ENCODE results near the gene TMEFF1. TPM values are rescaled to one million over a fixed set of nuclear protein-coding genes. Genes with fewer than 3 reads are reported as not detected.

Gene TMEFF1
- total and polyA plus RNA-seq, 10 of the 15 experiments (the other 5 are each of a cell fraction or from before 2014, with no cell fraction given): 0.03 to 0.55 (median 0.11) TPM; not detected in 3

- ChIA-PET CTCF (interaction anchor here (1.4 to 4.2 kb wide), 2 partner anchors 12 to 124 kb away, joined by 4 to 25 read pairs; no protein-coding TSS in a partner anchor), POLR2A (no interaction called here), SMC1A (ENCODE audit: uncharacterized antibody, unreplicated experiment) (interaction anchor here (0.6 kb wide), 1 partner anchor 337 kb away, joined by 3 read pairs; no protein-coding TSS in a partner anchor), RAD21 (ENCODE audit: unreplicated experiment) (no interaction called here)
- BruUV-seq (replicated peaks): no TSS peak
- H3K4me2 ChIP-seq (ENCODE audit: control insufficient read depth, insufficient read depth): peak overlapping the region; percentile 39
- no peak overlapping the region for H3K27ac ChIP-seq (ENCODE audit: control insufficient read depth, insufficient read depth)
- 46% methylated on average over 2 of the region's 2 CpGs for WGBS (ENCODE audit: insufficient coverage, insufficient replicate concordance, low lambda C conversion rate, missing lambda C conversion rate)
- H3K36me3 ChIP-seq (ENCODE audit: control insufficient read depth in 2 of 2, insufficient read depth in 2 of 2, low read length in 1 of 2): no peaks in the 10 kb centered on the region
- no peaks in the 10 kb centered on the region for H3K27me3 ChIP-seq (replicated peaks in 1 of 2; ENCODE audit: control insufficient read depth in 2 of 2, insufficient read depth in 2 of 2, low read length in 1 of 2)
- no peaks in the 10 kb centered on the region for H3K9me3 ChIP-seq (replicated peaks; ENCODE audit: control insufficient read depth, insufficient read depth, low read length)
- H3K4me1 ChIP-seq (ENCODE audit: control insufficient read depth, insufficient read depth, low read length): peaks cover 14% of the 10 kb centered on the region
- TF ChIP-seq ZNF687 (IDR thresholded peaks at IDR 0.05) (no peak), BACH1 (IDR thresholded peaks at IDR 0.05; ENCODE audit: borderline replicate concordance) (no peak), RUNX3 (IDR thresholded peaks at IDR 0.05; ENCODE audit: low read length) (peak; percentile 51), RELB (IDR thresholded peaks at IDR 0.05; ENCODE audit: low read depth) (0 out of 2 replicates have a peak, but pooled peaks have one; percentile 15), NR2F1 (conservative IDR thresholded peaks at IDR 0.05) (peak; percentile 37; the same call in 1 of the 2 replicates), KLF5 (IDR thresholded peaks at IDR 0.05; ENCODE audit: partially characterized antibody) (no peak), FOS (IDR thresholded peaks at IDR 0.05; ENCODE audit: borderline replicate concordance, extremely low read depth, insufficient read length) (no peak), NR2C2 (IDR thresholded peaks at IDR 0.05; ENCODE audit: borderline replicate concordance, control insufficient read depth, insufficient read length, low read depth) (no peak)
- TF ChIP-seq, protein P1, sequence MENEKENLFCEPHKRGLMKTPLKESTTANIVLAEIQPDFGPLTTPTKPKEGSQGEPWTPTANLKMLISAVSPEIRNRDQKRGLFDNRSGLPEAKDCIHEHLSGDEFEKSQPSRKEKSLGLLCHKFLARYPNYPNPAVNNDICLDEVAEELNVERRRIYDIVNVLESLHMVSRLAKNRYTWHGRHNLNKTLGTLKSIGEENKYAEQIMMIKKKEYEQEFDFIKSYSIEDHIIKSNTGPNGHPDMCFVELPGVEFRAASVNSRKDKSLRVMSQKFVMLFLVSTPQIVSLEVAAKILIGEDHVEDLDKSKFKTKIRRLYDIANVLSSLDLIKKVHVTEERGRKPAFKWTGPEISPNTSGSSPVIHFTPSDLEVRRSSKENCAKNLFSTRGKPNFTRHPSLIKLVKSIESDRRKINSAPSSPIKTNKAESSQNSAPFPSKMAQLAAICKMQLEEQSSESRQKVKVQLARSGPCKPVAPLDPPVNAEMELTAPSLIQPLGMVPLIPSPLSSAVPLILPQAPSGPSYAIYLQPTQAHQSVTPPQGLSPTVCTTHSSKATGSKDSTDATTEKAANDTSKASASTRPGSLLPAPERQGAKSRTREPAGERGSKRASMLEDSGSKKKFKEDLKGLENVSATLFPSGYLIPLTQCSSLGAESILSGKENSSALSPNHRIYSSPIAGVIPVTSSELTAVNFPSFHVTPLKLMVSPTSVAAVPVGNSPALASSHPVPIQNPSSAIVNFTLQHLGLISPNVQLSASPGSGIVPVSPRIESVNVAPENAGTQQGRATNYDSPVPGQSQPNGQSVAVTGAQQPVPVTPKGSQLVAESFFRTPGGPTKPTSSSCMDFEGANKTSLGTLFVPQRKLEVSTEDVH (IDR thresholded peaks at IDR 0.05; ENCODE audit: low read depth, partially characterized antibody): no peak
- intact Hi-C loops (cut with micrococcal nuclease; ENCODE audit: unreplicated experiment): no loop called here
- no peak overlapping the region for H3K9ac ChIP-seq (ENCODE audit: control insufficient read depth, insufficient read depth, low read length)
- ATAC-seq: peak; percentile 75
- in situ Hi-C loops (cut with MboI): no loop called here
- peak; percentile 7 for FAIRE-seq
- H4K20me1 ChIP-seq (ENCODE audit: control insufficient read depth, insufficient read depth): no peaks in the 10 kb centered on the region
- DNase-seq (ENCODE audit: low read depth, low spot score): no peak
- 0 out of 2 replicates have a peak overlapping the region, but pooled peaks have one; percentile 3 for H3K4me3 ChIP-seq
- no peaks in the 10 kb centered on the region for H3K79me2 ChIP-seq (ENCODE audit: control insufficient read depth, insufficient read depth, low read length)
- no peak overlapping the region for H2AFZ ChIP-seq (ENCODE audit: control insufficient read depth, low read depth, low read length)
Measured at GRCh38 chr9:100449420-100449819, 23.5 kb upstream of the TMEFF1 start.

Data from GM12878 (cell line).